ENCODE data around the gene ARL6.

ARL6 gene

GRCh38 chr3:97841304-97841703, 76.7 kb downstream of the ARL6 start:
- peaks cover 0 to 10% of the 10 kb centered on the region in 2 donors for H3K4me1 ChIP-seq (ENCODE audit: control insufficient read depth in 1 of 2, insufficient read depth in 2 of 2, low read length in 2 of 2)
- H3K27me3 ChIP-seq (ENCODE audit: low read depth, low read length), result no peaks in the 10 kb centered on the region
- H3K4me3 ChIP-seq (ENCODE audit: low read depth in 1 of 2, low read length in 2 of 2), result no peak overlapping the region
- no peak overlapping the region for H3K27ac ChIP-seq (ENCODE audit: low read length)
- H3K9me3 ChIP-seq (ENCODE audit: control insufficient read depth in 1 of 2, low read length in 2 of 2), result no peaks in the 10 kb centered on the region
- H3K36me3 ChIP-seq (ENCODE audit: control insufficient read depth in 1 of 2, insufficient read depth in 2 of 2, low read length in 2 of 2), result peaks cover 0 to 4% of the 10 kb centered on the region in 2 donors

GRCh38 chr3:97841956-97842355, 77.4 kb downstream of the ARL6 start:
- Histone ChIP-seq H3K4me3 (ENCODE audit: low read depth in 1 of 2, low read length in 2 of 2) (no peak overlapping the region), H3K36me3 (ENCODE audit: control insufficient read depth in 1 of 2, insufficient read depth in 2 of 2, low read length in 2 of 2) (peaks cover 0 to 4% of the 10 kb centered on the region in 2 donors), H3K4me1 (ENCODE audit: control insufficient read depth in 1 of 2, insufficient read depth in 2 of 2, low read length in 2 of 2) (peaks cover 0 to 10% of the 10 kb centered on the region in 2 donors), H3K27me3 (ENCODE audit: low read depth, low read length) (no peaks in the 10 kb centered on the region), H3K27ac (ENCODE audit: low read length) (no peak overlapping the region), H3K9me3 (ENCODE audit: control insufficient read depth in 1 of 2, low read length in 2 of 2) (no peaks in the 10 kb centered on the region)

- no peaks in the 10 kb centered on the region for H3K4me1 ChIP-seq (ENCODE audit: control insufficient read depth in 1 of 2, insufficient read depth in 2 of 2, low read length in 2 of 2)
- H3K4me3 ChIP-seq (ENCODE audit: low read depth in 1 of 2, low read length in 2 of 2), result no peak overlapping the region
- no peaks in the 10 kb centered on the region for H3K9me3 ChIP-seq (ENCODE audit: control insufficient read depth in 1 of 2, low read length in 2 of 2)
- H3K27me3 ChIP-seq (ENCODE audit: low read depth, low read length), result no peaks in the 10 kb centered on the region
- H3K36me3 ChIP-seq (ENCODE audit: control insufficient read depth in 1 of 2, insufficient read depth in 2 of 2, low read length in 2 of 2), result peaks cover 0 to 4% of the 10 kb centered on the region in 2 donors
- no peak overlapping the region for H3K27ac ChIP-seq (ENCODE audit: low read length)
Observed at GRCh38 chr3:97848779-97849178, 84.2 kb downstream of the ARL6 start.
